Caco-2 (cell line): ENCODE data around the gene FOXC2. TPM values are rescaled to one million over a fixed set of nuclear protein-coding genes. Genes with fewer than 3 reads are reported as not detected.

Experiments
- BruUV-seq: library from RNA; stranded (reverse); fragments of 400-500 nt; replicated peaks from 2 replicates; lab custom pipeline; 2021; lab: Mats Ljungman, UMichigan
- CTCF ChIA-PET: fragments of 300-600 bp; sonication (Branson Sonifier 250); formaldehyde crosslinking; loops from one replicate; lab custom pipeline; 2022; ENCODE audit warnings: antibody characterized with exemption; lab: Charles Lee
- POLR2A ChIA-PET: fragments of 300-600 bp; sonication (Branson Sonifier 250); formaldehyde crosslinking; loops from one replicate; lab custom pipeline; 2022; ENCODE audit warnings: antibody characterized with exemption; lab: Charles Lee
- DNase-seq, 2 experiments: peaks; one replicate each; pipeline versions ENCODE4 v3.0.0 to v3.0.0-alpha.2; 2020 to 2022
- H3K27me3 ChIP-seq: replicated peaks from 2 replicates; pipeline ENCODE4 v1.6.0; 2011; ENCODE audit warnings: low read length; ENCODE audit not compliant: control insufficient read depth, insufficient read depth
- H3K36me3 ChIP-seq: 2 replicates; pipeline ENCODE4 v1.5.1; 2011; ENCODE audit warnings: low read length; ENCODE audit not compliant: control insufficient read depth, insufficient read depth
- H3K4me1 ChIP-seq: fragments of 250-450 bp; sonication (Bioruptor Pico); 2 replicates; pipeline ENCODE4 v1.5.1; 2020; ENCODE audit warnings: mild to moderate bottlenecking
- H3K4me3 ChIP-seq: 2 replicates; pipeline ENCODE4 v1.5.1; 2011; ENCODE audit warnings: low read depth, mild to moderate bottlenecking, control low read depth, low read length
- H3K9me3 ChIP-seq: fragments of 250-450 bp; sonication (Bioruptor Pico); 2 replicates; pipeline ENCODE4 v1.5.1; 2020; ENCODE audit warnings: mild to moderate bottlenecking, moderate library complexity
- H3K27ac Mint-ChIP-seq: one replicate; pipeline ENCODE4 v1.8.0; 2022; ENCODE audit warnings: mixed read lengths; ENCODE audit not compliant: unreplicated experiment
- H3K27me3 Mint-ChIP-seq: one replicate; pipeline ENCODE4 v1.8.0; 2022; ENCODE audit warnings: mixed read lengths; ENCODE audit not compliant: insufficient read depth, unreplicated experiment
- H3K36me3 Mint-ChIP-seq: one replicate; pipeline ENCODE4 v1.8.0; 2022; ENCODE audit warnings: mild to moderate bottlenecking, mixed read lengths; ENCODE audit not compliant: insufficient read depth, unreplicated experiment
- H3K4me1 Mint-ChIP-seq: one replicate; pipeline ENCODE4 v1.8.0; 2022; ENCODE audit warnings: low read depth, mixed read lengths; ENCODE audit not compliant: unreplicated experiment
- H3K4me3 Mint-ChIP-seq: one replicate; pipeline ENCODE4 v1.8.0; 2022; ENCODE audit warnings: mild to moderate bottlenecking, moderate library complexity, mixed read lengths; ENCODE audit not compliant: unreplicated experiment
- H3K9me3 Mint-ChIP-seq: one replicate; pipeline ENCODE4 v1.8.0; 2022; ENCODE audit warnings: mixed read lengths; ENCODE audit not compliant: unreplicated experiment
- CTCF ChIP-seq, 2 experiments: fragments of 200-600 bp in 1 of 2; IDR thresholded peaks; 1 replicate in 1 of 2; 2 replicates in 1 of 2; pipeline versions ENCODE4 v1.5.1 to v1.8.0; 2011 to 2022; ENCODE audit warnings: antibody characterized with exemption in 1 of 2, control low read depth in 1 of 2, inconsistent platforms in 1 of 2, low read depth in 1 of 2, low read length in 1 of 2, mild to moderate bottlenecking in 1 of 2, moderate library complexity in 1 of 2; ENCODE audit not compliant: insufficient read depth in 1 of 2, severe bottlenecking in 1 of 2, unreplicated experiment in 1 of 2
- intact Hi-C: fragments of 100-400 bp; cut with micrococcal nuclease; formaldehyde crosslinking; loops from one replicate; pipeline ENCODE4 v1.10.0; 2022; ENCODE audit not compliant: unreplicated experiment
- total RNA-seq: library from RNA; stranded (reverse); gene quantifications from 2 replicates; pipeline ENCODE4 v1.2.3, GENCODE V29; 2022

FOXC2 gene
- total RNA-seq, 1 experiment from 2014 or later: not detected

GRCh38 chr16:86558355-86559193, 8.1 kb upstream of the FOXC2 start:
- POLR2A ChIA-PET: no interaction called here

GRCh38 chr16:86559802-86560305, 6.8 kb upstream of the FOXC2 start:
- DNase-seq: peak in 1 of 2 experiments; percentile 29
- no peaks in the 10 kb centered on the region for H3K4me1 ChIP-seq
- no peaks in the 10 kb centered on the region for H3K9me3 ChIP-seq
- H3K36me3 ChIP-seq: no peaks in the 10 kb centered on the region
- Mint-ChIP-seq H3K9me3 (no peaks in the 10 kb centered on the region), H3K27me3 (peaks cover 10% of the 10 kb centered on the region), H3K27ac (no peak overlapping the region), H3K4me3 (no peak overlapping the region), H3K4me1 (peaks cover 6% of the 10 kb centered on the region), H3K36me3 (peaks cover 13% of the 10 kb centered on the region)
- no TSS peak for BruUV-seq
- ChIA-PET CTCF (no interaction called here), POLR2A (no interaction called here)
- no peak overlapping the region for H3K4me3 ChIP-seq
- H3K27me3 ChIP-seq: no peaks in the 10 kb centered on the region
- intact Hi-C loops: loop anchor here (5.0 to 10.0 kb wide), 2 partner anchors 737 to 825 kb away; partner anchors contain the start of gene FBXO31
- TF ChIP-seq CTCF (IDR thresholded peaks at IDR 0.05; ENCODE audit: insufficient read depth in 1 of 2, low read depth in 1 of 2, low read length in 1 of 2, severe bottlenecking in 1 of 2, unreplicated experiment in 1 of 2): no peak

More at GRCh38 chr16:86558355-86559193, 8.1 kb upstream of the FOXC2 start:
- Histone ChIP-seq H3K9me3 (no peaks in the 10 kb centered on the region), H3K36me3 (no peaks in the 10 kb centered on the region), H3K4me1 (no peaks in the 10 kb centered on the region), H3K27me3 (no peaks in the 10 kb centered on the region), H3K4me3 (no peak overlapping the region)
- H3K27ac Mint-ChIP-seq: no peak overlapping the region
- CTCF ChIA-PET: interaction anchor here (0.9 kb wide), 1 partner anchor 505 kb away, joined by 5 read pairs; no protein-coding TSS in a partner anchor
- peaks cover 3% of the 10 kb centered on the region for H3K27me3 Mint-ChIP-seq
- no peak for DNase-seq
- peaks cover 12% of the 10 kb centered on the region for H3K36me3 Mint-ChIP-seq
- no peak overlapping the region for H3K4me3 Mint-ChIP-seq
- H3K9me3 Mint-ChIP-seq: no peaks in the 10 kb centered on the region
- intact Hi-C loops: loop anchor here (10.0 kb wide), 1 partner anchor 826 kb away; the partner anchor contains the start of gene FBXO31
- peaks cover 8% of the 10 kb centered on the region for H3K4me1 Mint-ChIP-seq
- no TSS peak for BruUV-seq
- no peak for TF ChIP-seq CTCF (IDR thresholded peaks at IDR 0.05; ENCODE audit: insufficient read depth in 1 of 2, low read depth in 1 of 2, low read length in 1 of 2, severe bottlenecking in 1 of 2, unreplicated experiment in 1 of 2)

GRCh38 chr16:86562356-86562755, 4.3 kb upstream of the FOXC2 start:
- no peak overlapping the region for H3K4me3 Mint-ChIP-seq
- DNase-seq: no peak
- no peaks in the 10 kb centered on the region for H3K9me3 ChIP-seq
- no TSS peak for BruUV-seq
- H3K4me1 Mint-ChIP-seq: peaks cover 6% of the 10 kb centered on the region
- H3K4me1 ChIP-seq: no peaks in the 10 kb centered on the region
- peaks cover 5% of the 10 kb centered on the region for H3K36me3 Mint-ChIP-seq
- no peaks in the 10 kb centered on the region for H3K9me3 Mint-ChIP-seq
- TF ChIP-seq CTCF (IDR thresholded peaks at IDR 0.05; ENCODE audit: insufficient read depth in 1 of 2, low read depth in 1 of 2, low read length in 1 of 2, severe bottlenecking in 1 of 2, unreplicated experiment in 1 of 2): no peak
- H3K27ac Mint-ChIP-seq: no peak overlapping the region
- CTCF ChIA-PET: interaction anchor here (0.6 to 2.7 kb wide), 2 partner anchors 500 to 501 kb away, joined by 3 to 35 read pairs; no protein-coding TSS in a partner anchor
- intact Hi-C loops: loop anchor here (5.0 kb wide), 1 partner anchor 735 kb away; no protein-coding TSS in a partner anchor
- no peaks in the 10 kb centered on the region for H3K27me3 ChIP-seq
- H3K36me3 ChIP-seq: no peaks in the 10 kb centered on the region
- H3K27me3 Mint-ChIP-seq: peaks cover 10% of the 10 kb centered on the region
- POLR2A ChIA-PET: no interaction called here
- no peak overlapping the region for H3K4me3 ChIP-seq
